Left forelimb (tissue), 1 donor: Measurements from ENCODE around the gene MEGF10.

ENCODE experiments used
- DNase-seq: peaks from one replicate; pipeline ENCODE4 v3.0.0-alpha.2; 2018; ENCODE audit warnings: low spot score

The MEGF10 gene

DNA sequence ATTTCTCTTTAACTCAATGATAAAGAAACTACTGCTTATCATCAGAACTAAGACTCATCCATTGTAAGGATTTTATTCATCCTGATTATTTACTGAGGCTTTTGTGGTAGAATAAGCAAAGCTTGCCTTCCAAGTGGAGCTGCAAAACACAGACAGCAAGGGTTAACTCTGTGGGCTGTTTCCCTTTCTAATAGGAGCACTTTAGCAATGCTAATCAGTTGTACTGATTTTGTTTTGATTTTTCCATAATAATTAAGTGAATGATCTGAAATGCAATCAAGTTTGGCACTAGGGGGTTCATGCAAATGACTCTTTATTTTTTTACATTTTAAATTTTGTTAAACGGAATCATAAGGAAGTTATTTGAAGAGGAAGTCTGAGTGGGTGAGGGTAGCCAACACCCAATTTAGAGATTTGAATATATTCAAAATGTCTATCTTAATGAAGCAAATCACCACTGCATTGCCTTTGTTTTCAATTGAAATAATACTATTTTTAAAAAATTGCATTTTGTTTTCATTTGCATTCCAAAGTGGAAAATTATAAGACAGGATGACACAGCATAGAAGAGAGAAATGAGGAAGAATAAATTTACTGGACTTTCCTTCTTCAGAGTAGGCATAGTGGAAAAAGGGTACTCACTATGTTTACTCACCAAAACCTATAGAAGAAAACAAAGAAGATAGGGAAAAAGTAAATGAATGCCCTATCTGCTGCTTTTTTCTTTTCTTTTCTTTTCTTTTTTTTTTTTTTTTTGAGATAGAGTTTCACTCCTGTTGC, 36.6 kb downstream of the MEGF10 start:
- no peak for DNase-seq

DNA sequence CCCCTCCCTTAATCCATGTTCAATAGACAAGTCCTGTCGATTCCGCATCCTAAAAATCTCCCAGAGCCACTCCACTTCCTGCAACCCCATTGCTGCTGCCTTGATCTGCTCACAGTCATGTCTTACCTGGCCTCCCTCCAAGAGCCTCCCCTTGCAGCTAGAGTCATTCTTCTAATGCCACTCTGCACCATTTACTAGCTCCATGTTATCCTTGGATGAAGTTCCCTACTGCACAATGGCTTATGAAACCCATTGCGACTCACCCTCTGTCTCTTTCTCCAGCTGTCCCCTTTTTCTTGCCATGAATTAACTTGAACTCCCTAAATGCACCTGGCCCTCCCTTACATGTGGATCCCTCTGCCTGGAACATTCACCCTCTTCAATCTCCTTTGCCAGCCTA, 39.5 kb downstream of the MEGF10 start:
- no peak for DNase-seq

- DNase-seq = no peak
Observed at GRCh38 chr5:127331890-127332649, 41.5 kb downstream of the MEGF10 start.

DNA sequence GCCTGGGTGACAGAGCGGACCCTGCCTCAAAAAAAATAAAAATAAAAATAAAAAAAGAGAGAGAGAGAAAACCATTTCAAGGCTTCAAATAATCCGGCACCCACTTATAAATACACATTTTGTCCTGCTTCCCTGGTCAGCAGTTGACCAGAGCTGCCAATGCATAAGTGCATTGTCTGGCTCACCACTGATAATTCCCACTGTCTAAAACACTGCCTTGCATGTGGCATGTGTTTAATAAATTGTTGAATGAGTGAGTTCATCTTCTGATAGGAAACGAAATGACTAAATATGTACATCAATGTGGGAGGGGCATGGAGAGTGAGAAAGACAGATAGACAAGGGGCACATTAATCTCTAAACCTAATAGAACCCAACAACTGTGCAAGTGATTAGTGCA, 42.9 kb downstream of the MEGF10 start:
- no peak for DNase-seq

DNA sequence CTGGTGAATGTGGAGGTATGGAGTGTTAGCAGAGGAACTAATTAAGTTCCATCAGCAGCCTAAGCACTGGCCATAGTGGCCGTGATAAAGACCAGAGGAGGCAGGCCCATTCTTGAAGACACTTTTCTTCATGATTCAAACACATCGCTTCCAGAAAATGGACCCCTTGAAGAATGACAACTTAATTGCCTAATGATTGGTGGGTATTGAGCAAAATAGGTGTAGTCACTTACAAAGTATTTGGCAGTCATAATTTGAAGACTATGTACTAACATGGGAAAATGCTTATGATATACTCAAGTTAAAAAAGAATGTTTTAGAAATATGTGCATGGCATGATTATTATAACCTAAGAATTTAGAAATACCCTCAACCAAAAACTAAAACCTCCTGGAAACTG, 44.8 kb downstream of the MEGF10 start:
- DNase-seq = no peak

DNA sequence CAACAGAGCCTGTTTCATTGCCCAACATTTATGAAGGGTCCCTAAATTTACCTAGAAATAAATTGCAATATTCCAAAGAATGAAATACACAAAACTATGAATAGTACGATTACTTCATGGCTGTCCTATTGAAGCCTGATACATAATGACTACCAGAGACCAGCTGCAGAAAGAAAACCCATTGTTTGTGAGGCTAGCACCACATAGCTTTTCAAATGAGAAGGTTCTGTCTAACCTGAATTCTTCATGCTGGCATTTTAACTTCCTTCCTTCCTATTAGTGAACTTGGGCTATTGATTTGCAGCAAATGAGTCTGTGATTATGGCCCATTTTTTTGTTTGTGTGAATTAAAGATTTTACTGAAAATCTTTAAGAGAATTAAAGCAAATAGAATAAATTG, 47.3 kb downstream of the MEGF10 start:
- DNase-seq = no peak

DNA sequence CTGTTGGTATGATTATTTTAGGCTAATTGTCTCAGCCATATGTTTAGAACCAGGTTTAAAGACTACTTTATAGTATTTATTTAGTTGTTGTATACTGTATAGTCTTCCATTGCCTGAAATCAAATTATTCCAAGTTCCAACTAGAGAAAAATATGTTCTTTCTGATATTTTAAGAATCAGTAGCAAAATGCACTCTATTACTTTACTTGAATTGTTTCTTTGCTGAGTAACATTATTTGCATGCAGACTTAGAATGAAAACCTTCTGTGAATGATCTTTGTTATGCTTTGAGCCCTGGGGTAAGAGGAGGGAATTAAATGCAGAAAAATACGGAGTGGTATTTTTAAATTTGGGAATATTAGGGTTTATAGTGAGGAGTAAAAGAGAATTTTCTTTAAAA, 47.9 kb downstream of the MEGF10 start:
- no peak for DNase-seq

DNA sequence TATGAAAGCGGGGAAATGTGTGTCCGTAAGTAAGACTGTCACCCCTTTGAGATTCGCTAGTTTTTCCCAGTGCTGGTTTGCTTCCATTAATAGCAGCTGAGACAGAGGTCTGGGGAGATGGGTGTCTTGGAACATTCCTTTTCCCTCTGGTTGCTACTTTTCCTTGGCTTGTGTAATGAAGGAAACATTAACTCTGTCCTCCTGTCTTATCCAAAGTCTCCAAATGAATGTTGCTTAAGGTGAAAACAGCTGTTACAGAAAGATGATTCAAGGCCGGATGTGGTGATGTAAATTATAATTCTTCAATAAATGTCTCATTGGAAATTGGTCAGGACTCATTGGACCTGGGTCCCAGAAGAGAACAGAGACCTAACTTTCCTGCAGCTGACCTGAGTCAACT, 50.0 kb downstream of the MEGF10 start:
- DNase-seq = no peak

GRCh38 chr5:127342364-127342763, 51.8 kb downstream of the MEGF10 start:
- no peak for DNase-seq

GRCh38 chr5:127343313-127343712, 52.7 kb downstream of the MEGF10 start:
- DNase-seq = no peak

- no peak for DNase-seq
Observed at GRCh38 chr5:127343866-127344265, 53.3 kb downstream of the MEGF10 start.

- DNase-seq = no peak
Observed at GRCh38 chr5:127344931-127345330, 54.3 kb downstream of the MEGF10 start.

GRCh38 chr5:127351418-127351817, 60.8 kb downstream of the MEGF10 start:
- DNase-seq = no peak

DNA sequence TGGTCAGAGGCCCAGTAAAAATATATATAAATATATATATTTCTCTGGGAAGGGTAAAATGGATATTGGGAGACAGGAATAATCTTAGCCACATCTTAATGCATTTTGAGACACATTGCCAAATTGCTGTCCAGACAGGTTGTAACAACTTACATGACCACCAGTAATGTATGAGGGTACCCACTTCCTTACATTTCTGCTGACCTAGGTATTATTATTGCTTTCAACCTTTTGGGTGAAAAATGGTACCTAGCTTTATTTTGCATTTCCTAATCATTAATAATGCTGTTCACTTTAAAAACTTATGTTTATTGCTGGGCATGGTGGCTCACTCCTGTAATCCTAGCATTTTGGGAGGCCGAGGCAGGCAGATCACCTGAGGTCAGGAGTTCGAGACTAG, 61.5 kb downstream of the MEGF10 start:
- no peak for DNase-seq

GRCh38 chr5:127353327-127353726, 62.7 kb downstream of the MEGF10 start:
- DNase-seq = no peak

GRCh38 chr5:127353796-127354195, 63.2 kb downstream of the MEGF10 start:
- DNase-seq = no peak

GRCh38 chr5:127355337-127355736, 64.7 kb downstream of the MEGF10 start:
- no peak for DNase-seq

DNA sequence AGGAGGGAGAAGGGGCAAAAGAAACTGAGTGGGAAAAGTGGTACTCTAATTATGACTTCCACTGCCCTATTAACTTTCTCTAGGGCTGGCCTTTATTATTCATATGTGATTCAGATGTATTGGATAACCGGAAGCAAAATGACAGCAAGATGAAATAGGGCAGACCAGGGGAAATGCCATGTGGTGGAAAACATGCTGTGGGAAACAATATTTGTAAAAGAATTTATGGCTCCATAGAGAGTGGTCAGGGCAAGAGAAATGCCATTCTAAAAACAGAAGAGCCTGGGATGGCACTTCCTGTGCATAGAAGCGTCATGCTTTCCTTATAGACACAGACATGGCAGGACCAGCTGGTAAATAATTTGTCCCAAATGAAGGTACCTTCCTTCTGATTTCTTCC, 67.7 kb downstream of the MEGF10 start:
- no peak for DNase-seq

GRCh38 chr5:127358740-127359139, 68.1 kb downstream of the MEGF10 start:
- no peak for DNase-seq

DNA sequence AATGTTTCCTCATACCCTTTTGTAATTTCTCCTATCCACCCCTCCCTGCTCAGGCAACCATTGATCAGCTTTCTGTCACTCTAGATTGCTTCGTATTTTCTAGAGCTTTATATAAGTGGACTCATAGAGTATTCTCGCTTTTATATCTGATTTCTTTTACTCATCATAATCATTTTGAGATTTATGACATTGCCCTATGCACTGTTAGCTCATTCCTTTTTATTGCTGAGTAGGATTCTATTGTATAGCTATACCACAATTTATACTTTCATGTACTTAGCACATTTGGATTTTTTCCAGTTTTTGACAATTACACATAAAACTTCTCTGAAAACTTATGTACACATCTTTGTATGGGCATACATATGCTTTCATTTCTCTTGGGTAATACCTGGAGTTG, 68.9 kb downstream of the MEGF10 start:
- DNase-seq = no peak

DNA sequence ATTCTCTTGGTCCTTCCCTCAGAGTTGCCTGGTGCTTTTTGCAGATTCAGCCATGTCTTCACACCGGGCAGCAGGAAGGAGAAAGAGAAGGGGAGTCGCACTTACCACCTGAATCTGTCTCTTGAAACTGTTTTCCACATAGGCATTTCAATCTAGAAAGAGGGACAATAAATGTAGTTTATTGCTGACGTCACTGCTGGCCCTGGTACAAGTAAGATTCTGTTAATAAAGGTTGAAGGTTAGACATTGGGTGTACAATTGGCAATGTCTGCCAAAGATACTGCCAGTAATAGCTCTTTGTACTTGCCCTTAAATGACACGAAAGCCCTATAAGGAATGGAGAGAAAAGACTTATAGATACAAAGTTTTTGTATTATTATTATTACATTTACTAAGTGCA, 72.8 kb downstream of the MEGF10 start:
- no peak for DNase-seq

GRCh38 chr5:127367029-127367428, 76.4 kb downstream of the MEGF10 start:
- DNase-seq = no peak

- no peak for DNase-seq
Observed at GRCh38 chr5:127367946-127368465, 77.4 kb downstream of the MEGF10 start.
